A549 (cell line): Measurements from ENCODE around the gene DRAXIN.

Experiments
- EP300 ChIP-seq, 2 experiments: fragments of >200 bp; sonication (Bioruptor Twin); formaldehyde crosslinking; IDR thresholded peaks; 2 replicates in 1 of 2; 3 replicates in 1 of 2; pipeline ENCODE4 v1.6.1; 2016 to 2017
- RAD21 ChIP-seq, 2 experiments: fragments of >200 bp in 1 of 2; sonication (Bioruptor Twin) in 1 of 2; formaldehyde crosslinking in 1 of 2; IDR thresholded peaks in 1 of 2; conservative IDR thresholded peaks in 1 of 2; 2 replicates in 1 of 2; 3 replicates in 1 of 2; pipeline ENCODE4 v1.6.1; 2012 to 2018; ENCODE audit warnings: inconsistent platforms in 1 of 2
- TF ChIP-seq, protein P1 (sequence below): fragments of >200 bp; sonication (Bioruptor Twin); formaldehyde crosslinking; IDR thresholded peaks from 3 replicates; pipeline ENCODE4 v1.5.1; 2016

GRCh38 chr1:11693024-11693590, 1.6 kb downstream of the DRAXIN start:
- TF ChIP-seq RAD21 (conservative IDR thresholded peaks at IDR 0.05 in 1 of 2, IDR thresholded peaks at IDR 0.05 in 1 of 2), result no peak
- TF ChIP-seq, protein P1, sequence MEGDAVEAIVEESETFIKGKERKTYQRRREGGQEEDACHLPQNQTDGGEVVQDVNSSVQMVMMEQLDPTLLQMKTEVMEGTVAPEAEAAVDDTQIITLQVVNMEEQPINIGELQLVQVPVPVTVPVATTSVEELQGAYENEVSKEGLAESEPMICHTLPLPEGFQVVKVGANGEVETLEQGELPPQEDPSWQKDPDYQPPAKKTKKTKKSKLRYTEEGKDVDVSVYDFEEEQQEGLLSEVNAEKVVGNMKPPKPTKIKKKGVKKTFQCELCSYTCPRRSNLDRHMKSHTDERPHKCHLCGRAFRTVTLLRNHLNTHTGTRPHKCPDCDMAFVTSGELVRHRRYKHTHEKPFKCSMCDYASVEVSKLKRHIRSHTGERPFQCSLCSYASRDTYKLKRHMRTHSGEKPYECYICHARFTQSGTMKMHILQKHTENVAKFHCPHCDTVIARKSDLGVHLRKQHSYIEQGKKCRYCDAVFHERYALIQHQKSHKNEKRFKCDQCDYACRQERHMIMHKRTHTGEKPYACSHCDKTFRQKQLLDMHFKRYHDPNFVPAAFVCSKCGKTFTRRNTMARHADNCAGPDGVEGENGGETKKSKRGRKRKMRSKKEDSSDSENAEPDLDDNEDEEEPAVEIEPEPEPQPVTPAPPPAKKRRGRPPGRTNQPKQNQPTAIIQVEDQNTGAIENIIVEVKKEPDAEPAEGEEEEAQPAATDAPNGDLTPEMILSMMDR, result no peak
- no peak for TF ChIP-seq EP300 (IDR thresholded peaks at IDR 0.05)
